Uterus (tissue), 2 donors: ENCODE results near the gene BMS1.

Source experiments
- POLR2A ChIP-seq, 2 donors: fragments of 450-650 bp; IDR thresholded peaks; one replicate each; pipeline ENCODE4 v1.6.1; 2016; ENCODE audit warnings: antibody characterized with exemption in 2 of 2, mild to moderate bottlenecking in 1 of 2, moderate library complexity in 1 of 2
- TF ChIP-seq, protein P1 (sequence below), 4 experiments: fragments of 200-600 bp in 2 of 4; fragments of 450-650 bp in 2 of 4; sonication (generic) in 2 of 4; IDR thresholded peaks; one replicate each; pipeline ENCODE4 v1.5.1; 2016 to 2019; ENCODE audit warnings: antibody characterized with exemption in 4 of 4, mild to moderate bottlenecking in 2 of 4, moderate library complexity in 1 of 4

DNA sequence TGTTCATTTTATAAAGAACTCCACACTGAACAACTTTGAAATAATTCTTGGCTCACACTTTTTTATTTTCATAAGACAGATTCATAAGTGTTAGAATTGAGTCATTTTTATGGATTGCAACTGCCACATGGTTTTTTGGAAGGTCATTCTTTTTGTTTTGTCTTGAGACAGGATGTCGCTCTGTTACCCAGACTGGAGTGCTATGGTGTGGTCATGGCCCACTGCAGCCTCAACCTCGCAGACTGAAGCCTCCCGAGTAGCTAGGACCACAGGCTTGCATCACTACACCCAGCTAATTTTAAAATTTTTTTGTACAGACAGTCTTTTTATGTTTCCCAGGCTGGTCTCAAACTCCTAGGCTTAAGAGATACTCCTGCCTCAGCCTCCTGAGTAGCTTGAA, 20.3 kb downstream of the BMS1 start:
- TF ChIP-seq, protein P1, sequence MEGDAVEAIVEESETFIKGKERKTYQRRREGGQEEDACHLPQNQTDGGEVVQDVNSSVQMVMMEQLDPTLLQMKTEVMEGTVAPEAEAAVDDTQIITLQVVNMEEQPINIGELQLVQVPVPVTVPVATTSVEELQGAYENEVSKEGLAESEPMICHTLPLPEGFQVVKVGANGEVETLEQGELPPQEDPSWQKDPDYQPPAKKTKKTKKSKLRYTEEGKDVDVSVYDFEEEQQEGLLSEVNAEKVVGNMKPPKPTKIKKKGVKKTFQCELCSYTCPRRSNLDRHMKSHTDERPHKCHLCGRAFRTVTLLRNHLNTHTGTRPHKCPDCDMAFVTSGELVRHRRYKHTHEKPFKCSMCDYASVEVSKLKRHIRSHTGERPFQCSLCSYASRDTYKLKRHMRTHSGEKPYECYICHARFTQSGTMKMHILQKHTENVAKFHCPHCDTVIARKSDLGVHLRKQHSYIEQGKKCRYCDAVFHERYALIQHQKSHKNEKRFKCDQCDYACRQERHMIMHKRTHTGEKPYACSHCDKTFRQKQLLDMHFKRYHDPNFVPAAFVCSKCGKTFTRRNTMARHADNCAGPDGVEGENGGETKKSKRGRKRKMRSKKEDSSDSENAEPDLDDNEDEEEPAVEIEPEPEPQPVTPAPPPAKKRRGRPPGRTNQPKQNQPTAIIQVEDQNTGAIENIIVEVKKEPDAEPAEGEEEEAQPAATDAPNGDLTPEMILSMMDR (IDR thresholded peaks at IDR 0.05), result no peak
- TF ChIP-seq POLR2A (IDR thresholded peaks at IDR 0.05), result no peak
